Activated CD4-positive, alpha-beta T cell treated with anti-CD3 and anti-CD28 coated beads for 36 hours (primary cell): ENCODE data around the gene OR10V1. TPM values are rescaled to one million over a fixed set of nuclear protein-coding genes. Genes with fewer than 3 reads are reported as not detected.

Source experiments
- ATAC-seq: fragments of 200-7000 bp; cut with Tn5 transposase; one replicate; pipeline ENCODE4 v1.10.0; 2021; ENCODE audit warnings: mild to moderate bottlenecking, moderate library complexity
- CTCF ChIA-PET: fragments of 350-600 bp; sonication (Branson Sonifier 250); formaldehyde crosslinking; loops from one replicate; lab custom pipeline; 2021; ENCODE audit warnings: antibody characterized with exemption; lab: Charles Lee
- POLR2A ChIA-PET: fragments of 350-600 bp; sonication (Branson Sonifier 250); formaldehyde crosslinking; loops from one replicate; lab custom pipeline; 2021; ENCODE audit warnings: antibody characterized with exemption, inconsistent platforms; lab: Charles Lee
- DNase-seq: peaks from one replicate; pipeline ENCODE4 v3.0.0-alpha.2; 2020
- H3K27ac Mint-ChIP-seq: one replicate; pipeline ENCODE4 v1.8.0; 2021; ENCODE audit warnings: mixed read lengths
- H3K27me3 Mint-ChIP-seq: one replicate; pipeline ENCODE4 v1.8.0; 2021; ENCODE audit warnings: mixed read lengths
- H3K36me3 Mint-ChIP-seq: one replicate; pipeline ENCODE4 v1.8.0; 2021; ENCODE audit warnings: low read depth, mixed read lengths
- H3K4me1 Mint-ChIP-seq: one replicate; pipeline ENCODE4 v1.8.0; 2021; ENCODE audit warnings: mixed read lengths
- H3K4me3 Mint-ChIP-seq: one replicate; pipeline ENCODE4 v1.8.0; 2021; ENCODE audit warnings: mild to moderate bottlenecking, moderate library complexity, mixed read lengths
- H3K9me3 Mint-ChIP-seq: one replicate; pipeline ENCODE4 v1.8.0; 2021; ENCODE audit warnings: low read depth, mixed read lengths
- intact Hi-C, 2 experiments: fragments of 100-400 bp; cut with DNase I in 1 of 2; cut with micrococcal nuclease in 1 of 2; formaldehyde crosslinking; loops; one replicate each; pipeline versions ENCODE4 v1.14.2 to v1.15.1; 2022 to 2024; cut with DNase I, micrococcal nuclease
- total RNA-seq, 2 experiments: library from RNA; stranded (reverse); gene quantifications; one replicate each; pipeline ENCODE4 v1.2.3, GENCODE V29; 2021

Gene OR10V1
- total RNA-seq, 2 experiments from 2014 or later = not detected

- H3K4me1 Mint-ChIP-seq = peaks cover 39% of the 10 kb centered on the region
- H3K27me3 Mint-ChIP-seq = no peaks in the 10 kb centered on the region
- H3K36me3 Mint-ChIP-seq = peaks cover 31% of the 10 kb centered on the region
- H3K4me3 Mint-ChIP-seq = peak overlapping the region; percentile 81
- POLR2A ChIA-PET = interaction anchor here (0.5 to 1.6 kb wide), 4 partner anchors 24 to 824 kb away, joined by 3 to 18 read pairs (median 6); partner anchors contain the start of gene OSBP
- peak overlapping the region; percentile 86 for H3K27ac Mint-ChIP-seq
- peak; percentile 82 for DNase-seq
- intact Hi-C loops = loop anchor here (2.0 to 5.0 kb wide), 9 partner anchors 86 to 1759 kb away; partner anchors contain the start of genes CPSF7 (in 1 of the 2), FAM111A (in 1 of the 2), MRPL16 (in 1 of the 2) and STX3 (in 1 of the 2)
- CTCF ChIA-PET = interaction anchor here (0.7 to 1.6 kb wide), 10 partner anchors 9 to 561 kb away, joined by 3 to 8 read pairs (median 4); no protein-coding TSS in a partner anchor
- no peaks in the 10 kb centered on the region for H3K9me3 Mint-ChIP-seq
- ATAC-seq = peak; percentile 45
Observed at GRCh38 chr11:59668188-59668949, 45.3 kb downstream of the OR10V1 start.

- intact Hi-C loops = loop anchor here (2.0 to 5.0 kb wide), 9 partner anchors 87 to 1760 kb away; partner anchors contain the start of genes CPSF7 (in 1 of the 2), FAM111A (in 1 of the 2), MRPL16 (in 1 of the 2) and STX3 (in 1 of the 2)
- no peak for DNase-seq
- Mint-ChIP-seq H3K27me3 (no peaks in the 10 kb centered on the region), H3K27ac (peak overlapping the region; percentile 86), H3K36me3 (peaks cover 36% of the 10 kb centered on the region), H3K9me3 (no peaks in the 10 kb centered on the region), H3K4me1 (peaks cover 43% of the 10 kb centered on the region), H3K4me3 (peak overlapping the region; percentile 81)
- ChIA-PET CTCF (no interaction called here), POLR2A (no interaction called here)
- ATAC-seq = no peak
Observed at GRCh38 chr11:59667812-59668187, 45.8 kb downstream of the OR10V1 start.

- DNase-seq = no peak
- H3K4me1 Mint-ChIP-seq = peaks cover 43% of the 10 kb centered on the region
- H3K9me3 Mint-ChIP-seq = no peaks in the 10 kb centered on the region
- H3K27me3 Mint-ChIP-seq = no peaks in the 10 kb centered on the region
- H3K36me3 Mint-ChIP-seq = peaks cover 36% of the 10 kb centered on the region
- ChIA-PET POLR2A (no interaction called here), CTCF (no interaction called here)
- intact Hi-C loops = loop anchor here (5.0 kb wide), 2 partner anchors 130 to 1760 kb away; partner anchors contain the start of gene CPSF7 (in 1 of the 2)
- no peak for ATAC-seq
- H3K4me3 Mint-ChIP-seq = peak overlapping the region; percentile 81
- H3K27ac Mint-ChIP-seq = peak overlapping the region; percentile 86
Observed at GRCh38 chr11:59666969-59667368, 46.7 kb downstream of the OR10V1 start.

Other genes starting within 250 kb of the OR10V1 start
- gene OR4D10, start 240.5 kb downstream of the OR10V1 start, total RNA-seq = not detected
- not detected for gene OR4D11, start 210.3 kb downstream of the OR10V1 start, total RNA-seq
- gene OR4D9, start 202.3 kb downstream of the OR10V1 start, total RNA-seq = not detected
- gene OSBP, start 98.1 kb downstream of the OR10V1 start, total RNA-seq = 10 to 100 TPM; 37.9 to 44.2 TPM
- 10 to 100 TPM; 59.8 to 88.7 TPM for gene PATL1, start 44.8 kb downstream of the OR10V1 start, total RNA-seq
- gene STX3, start 41.5 kb upstream of the OR10V1 start, total RNA-seq = 1 to 10 TPM; 5.1 to 5.4 TPM
- gene MRPL16, start 96.9 kb upstream of the OR10V1 start, total RNA-seq = 10 to 100 TPM; 77.9 to 82.6 TPM
- gene CBLIF, start 131.7 kb upstream of the OR10V1 start, total RNA-seq = not detected
- gene TCN1, start 152.6 kb upstream of the OR10V1 start, total RNA-seq = not detected
- not detected for gene OOSP3, start 164.9 kb upstream of the OR10V1 start, total RNA-seq
- gene OOSP1, start 224.6 kb upstream of the OR10V1 start, total RNA-seq = not detected